MM.1S (cell line): ENCODE results near the gene TLCD3B.

ENCODE experiments used
- DNase-seq: peaks from one replicate; pipeline ENCODE4 v3.0.0-alpha.2; 2015
- H2AFZ ChIP-seq: fragments of 300-600 bp; sonication (generic); 2 replicates; pipeline ENCODE4 v1.6.0; 2016; ENCODE audit warnings: antibody characterized with exemption, low read length
- H3F3A ChIP-seq: fragments of 300-600 bp; sonication (generic); 2 replicates; pipeline ENCODE4 v1.6.1; 2016; ENCODE audit warnings: mild to moderate bottlenecking, antibody characterized with exemption, low read length, moderate library complexity, mixed read lengths; ENCODE audit not compliant: insufficient read depth
- H3K27ac ChIP-seq: fragments of 300-600 bp; sonication (generic); 2 replicates; pipeline ENCODE4 v1.5.1; 2016; ENCODE audit warnings: mild to moderate bottlenecking, low read length
- H3K27me3 ChIP-seq: fragments of 300-600 bp; sonication (generic); replicated peaks from 2 replicates; pipeline ENCODE4 v1.6.0; 2016; ENCODE audit warnings: low read length; ENCODE audit not compliant: insufficient read depth
- H3K36me3 ChIP-seq: fragments of 300-600 bp; sonication (generic); replicated peaks from 2 replicates; pipeline ENCODE4 v1.6.1; 2016; ENCODE audit warnings: mild to moderate bottlenecking, low read length, mixed read lengths; ENCODE audit not compliant: insufficient read depth
- H3K4me1 ChIP-seq: fragments of 300-600 bp; sonication (generic); 2 replicates; pipeline ENCODE4 v1.6.1; 2016; ENCODE audit warnings: low read length, mixed read lengths
- H3K4me2 ChIP-seq: fragments of 300-600 bp; sonication (generic); 2 replicates; pipeline ENCODE4 v1.6.0; 2016; ENCODE audit warnings: low read depth, low read length
- H3K4me3 ChIP-seq: fragments of 300-600 bp; sonication (generic); 2 replicates; pipeline ENCODE4 v1.5.1; 2016; ENCODE audit warnings: low read length, mixed read lengths
- H3K79me2 ChIP-seq: fragments of 300-600 bp; sonication (generic); 2 replicates; pipeline ENCODE4 v1.6.1; 2016; ENCODE audit warnings: mixed run types, low read length, mixed read lengths
- H3K9ac ChIP-seq: fragments of 300-600 bp; sonication (generic); 2 replicates; pipeline ENCODE4 v1.6.1; 2016; ENCODE audit warnings: low read length, mixed read lengths
- H3K9me2 ChIP-seq: fragments of 300-600 bp; sonication (generic); replicated peaks from 2 replicates; pipeline ENCODE4 v1.6.1; 2016; ENCODE audit warnings: mild to moderate bottlenecking, low read length, mixed read lengths; ENCODE audit not compliant: insufficient read depth
- H3K9me3 ChIP-seq: fragments of 300-600 bp; sonication (generic); replicated peaks from 2 replicates; pipeline ENCODE4 v1.6.1; 2016; ENCODE audit warnings: mild to moderate bottlenecking, low read length, mixed read lengths; ENCODE audit not compliant: insufficient read depth
- H4K20me1 ChIP-seq: fragments of 300-600 bp; sonication (generic); 2 replicates; pipeline ENCODE4 v1.6.1; 2016; ENCODE audit warnings: mild to moderate bottlenecking, low read length, moderate library complexity, mixed read lengths; ENCODE audit not compliant: insufficient read depth
- EZH2 ChIP-seq: fragments of 300-600 bp; sonication (generic); optimal IDR thresholded peaks from 2 replicates; pipeline ENCODE3; 2017; ENCODE audit warnings: low read depth, mild to moderate bottlenecking, antibody characterized with exemption, low read length, mixed read lengths
- EZH2phosphoT487 ChIP-seq: fragments of 300-600 bp; sonication (generic); IDR thresholded peaks from 2 replicates; pipeline ENCODE4 v1.6.1; 2018; ENCODE audit warnings: antibody characterized with exemption, low read length
- TF ChIP-seq, protein P1 (sequence below): fragments of 300-600 bp; sonication (generic); IDR thresholded peaks from 2 replicates; pipeline ENCODE4 v1.5.1; 2016; ENCODE audit warnings: antibody characterized with exemption, low read length, mixed read lengths

TLCD3B gene

DNA sequence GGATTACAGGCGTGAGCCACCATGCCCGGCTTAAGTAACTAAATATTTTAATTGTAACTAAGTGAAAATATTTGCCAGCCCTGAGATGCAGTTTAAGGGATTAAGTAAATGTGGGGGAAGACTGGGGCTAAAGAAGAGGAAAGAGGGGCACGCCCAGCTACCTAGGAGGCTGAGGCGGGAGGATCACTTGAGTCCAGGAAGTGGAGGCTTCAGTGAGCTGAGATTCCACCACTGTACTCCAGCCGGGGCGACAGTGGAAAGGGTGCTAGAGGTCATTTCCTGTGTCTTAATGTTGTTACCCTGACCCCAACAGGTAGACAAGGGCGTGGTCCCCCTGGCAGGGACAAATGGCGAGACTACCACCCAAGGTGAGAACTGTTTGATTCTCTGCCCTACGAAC is 37.3 kb upstream of the TLCD3B start:
- H3K36me3 ChIP-seq = peaks cover 22% of the 10 kb centered on the region

DNA sequence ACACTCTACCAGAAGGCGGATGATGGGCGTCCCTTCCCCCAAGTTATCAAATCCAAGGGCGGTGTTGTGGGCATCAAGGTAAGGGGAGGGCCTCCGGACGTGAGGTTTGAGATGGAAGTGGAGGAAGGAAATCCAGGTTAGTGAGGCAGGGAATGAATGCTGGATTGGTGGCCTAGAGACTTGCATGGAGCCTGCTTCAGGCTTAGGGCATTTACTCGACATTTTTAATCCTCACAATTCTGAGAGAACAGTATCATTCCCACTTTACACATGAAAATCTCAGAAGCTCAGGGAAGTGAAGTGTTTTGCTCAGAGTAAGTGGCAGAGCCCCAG is 36.5 kb upstream of the TLCD3B start:
- no peak for TF ChIP-seq EZH2
- TF ChIP-seq, protein P1, sequence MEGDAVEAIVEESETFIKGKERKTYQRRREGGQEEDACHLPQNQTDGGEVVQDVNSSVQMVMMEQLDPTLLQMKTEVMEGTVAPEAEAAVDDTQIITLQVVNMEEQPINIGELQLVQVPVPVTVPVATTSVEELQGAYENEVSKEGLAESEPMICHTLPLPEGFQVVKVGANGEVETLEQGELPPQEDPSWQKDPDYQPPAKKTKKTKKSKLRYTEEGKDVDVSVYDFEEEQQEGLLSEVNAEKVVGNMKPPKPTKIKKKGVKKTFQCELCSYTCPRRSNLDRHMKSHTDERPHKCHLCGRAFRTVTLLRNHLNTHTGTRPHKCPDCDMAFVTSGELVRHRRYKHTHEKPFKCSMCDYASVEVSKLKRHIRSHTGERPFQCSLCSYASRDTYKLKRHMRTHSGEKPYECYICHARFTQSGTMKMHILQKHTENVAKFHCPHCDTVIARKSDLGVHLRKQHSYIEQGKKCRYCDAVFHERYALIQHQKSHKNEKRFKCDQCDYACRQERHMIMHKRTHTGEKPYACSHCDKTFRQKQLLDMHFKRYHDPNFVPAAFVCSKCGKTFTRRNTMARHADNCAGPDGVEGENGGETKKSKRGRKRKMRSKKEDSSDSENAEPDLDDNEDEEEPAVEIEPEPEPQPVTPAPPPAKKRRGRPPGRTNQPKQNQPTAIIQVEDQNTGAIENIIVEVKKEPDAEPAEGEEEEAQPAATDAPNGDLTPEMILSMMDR = no peak
- TF ChIP-seq EZH2phosphoT487 = no peak
- H3K4me3 ChIP-seq = no peak overlapping the region
- no peak overlapping the region for H3K27ac ChIP-seq
- H3K36me3 ChIP-seq = peaks cover 22% of the 10 kb centered on the region
- 0 out of 2 replicates have a peak overlapping the region, but pooled peaks have one; percentile 94 for H3K9ac ChIP-seq
- no peak overlapping the region for H2AFZ ChIP-seq
- peak overlapping the region; percentile 94; the same call in 1 of the 2 replicates for H3K4me2 ChIP-seq
- H3K79me2 ChIP-seq = peaks cover 65% of the 10 kb centered on the region
- H3K4me1 ChIP-seq = peaks cover 22% of the 10 kb centered on the region
- H3F3A ChIP-seq = peaks cover 54% of the 10 kb centered on the region
- H4K20me1 ChIP-seq = peaks cover 18% of the 10 kb centered on the region
- no peaks in the 10 kb centered on the region for H3K9me3 ChIP-seq
- no peaks in the 10 kb centered on the region for H3K9me2 ChIP-seq
- no peaks in the 10 kb centered on the region for H3K27me3 ChIP-seq
- DNase-seq = no peak

More for the DNA sequence above, 37.3 kb upstream of the TLCD3B start:
- H3K4me3 ChIP-seq = no peak overlapping the region
- peaks cover 21% of the 10 kb centered on the region for H3K4me1 ChIP-seq
- H3K9me3 ChIP-seq = no peaks in the 10 kb centered on the region
- H3K79me2 ChIP-seq = peaks cover 64% of the 10 kb centered on the region
- no peak overlapping the region for H3K4me2 ChIP-seq
- H3F3A ChIP-seq = peaks cover 57% of the 10 kb centered on the region
- H2AFZ ChIP-seq = no peak overlapping the region
- no peaks in the 10 kb centered on the region for H3K27me3 ChIP-seq
- H4K20me1 ChIP-seq = peaks cover 18% of the 10 kb centered on the region
- DNase-seq = no peak
- H3K9me2 ChIP-seq = no peaks in the 10 kb centered on the region
- no peak overlapping the region for H3K9ac ChIP-seq
- TF ChIP-seq EZH2 (no peak), EZH2phosphoT487 (no peak)
- TF ChIP-seq, protein P1 = no peak
- H3K27ac ChIP-seq = no peak overlapping the region

DNA sequence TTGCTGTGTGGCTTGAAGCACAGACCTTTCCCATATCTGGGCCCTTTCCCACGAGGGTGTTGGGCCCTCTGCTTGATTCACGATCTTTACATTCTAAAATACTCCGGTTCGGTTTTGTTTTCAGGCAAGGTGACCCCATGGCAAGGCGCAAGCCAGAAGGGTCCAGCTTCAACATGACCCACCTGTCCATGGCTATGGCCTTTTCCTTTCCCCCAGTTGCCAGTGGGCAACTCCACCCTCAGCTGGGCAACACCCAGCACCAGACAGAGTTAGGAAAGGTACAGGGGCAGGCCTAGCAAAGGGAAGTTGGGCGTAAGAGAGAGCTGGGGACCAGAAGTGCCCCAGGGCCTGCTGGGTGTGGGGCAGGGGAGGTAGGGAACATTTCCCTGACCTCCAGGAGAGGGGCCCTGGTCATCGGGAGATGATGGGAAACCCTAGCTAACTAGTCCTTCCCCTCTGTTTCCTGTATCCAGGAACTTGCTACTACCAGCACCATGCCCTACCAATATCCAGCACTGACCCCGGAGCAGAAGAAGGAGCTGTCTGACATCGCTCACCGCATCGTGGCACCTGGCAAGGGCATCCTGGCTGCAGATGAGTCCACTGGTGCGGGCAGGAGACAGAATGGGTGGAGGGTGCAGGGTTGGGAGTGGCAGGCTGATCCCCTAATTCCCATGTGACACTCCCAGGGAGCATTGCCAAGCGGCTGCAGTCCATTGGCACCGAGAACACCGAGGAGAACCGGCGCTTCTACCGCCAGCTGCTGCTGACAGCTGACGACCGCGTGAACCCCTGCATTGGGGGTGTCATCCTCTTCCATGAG is 35.9 kb upstream of the TLCD3B start:
- H3K9me2 ChIP-seq = no peaks in the 10 kb centered on the region
- H3K36me3 ChIP-seq = peaks cover 22% of the 10 kb centered on the region
- H2AFZ ChIP-seq = no peak overlapping the region
- peak overlapping the region; percentile 94 for H3K4me2 ChIP-seq
- no peak for DNase-seq
- H3K9me3 ChIP-seq = no peaks in the 10 kb centered on the region
- TF ChIP-seq EZH2phosphoT487 = no peak
- TF ChIP-seq EZH2 = no peak
- no peaks in the 10 kb centered on the region for H3K27me3 ChIP-seq
- peak overlapping the region; percentile 94 for H3K9ac ChIP-seq
- peaks cover 48% of the 10 kb centered on the region for H3F3A ChIP-seq
- H3K79me2 ChIP-seq = peaks cover 65% of the 10 kb centered on the region
- peaks cover 18% of the 10 kb centered on the region for H4K20me1 ChIP-seq
- H3K4me3 ChIP-seq = peak overlapping the region; percentile 92
- H3K4me1 ChIP-seq = peaks cover 22% of the 10 kb centered on the region
- H3K27ac ChIP-seq = peak overlapping the region; percentile 95; the same call in 1 of the 2 replicates
